AG10803 (cell line): Measurements from ENCODE around the gene L3MBTL4.

Experiments used
- DNase-seq: peaks from one replicate; pipeline ENCODE4 v3.0.0; 2010; ENCODE audit warnings: low read depth
- H3K4me3 ChIP-seq: 2 replicates; pipeline ENCODE4 v1.5.1; 2011; ENCODE audit warnings: mild to moderate bottlenecking, low read length, control low read depth
- TF ChIP-seq, protein P1 (sequence below): conservative IDR thresholded peaks from 2 replicates; pipeline ENCODE4 v1.5.1; 2011; ENCODE audit warnings: mild to moderate bottlenecking, low read length, control low read depth, inconsistent platforms

The L3MBTL4 gene

DNA sequence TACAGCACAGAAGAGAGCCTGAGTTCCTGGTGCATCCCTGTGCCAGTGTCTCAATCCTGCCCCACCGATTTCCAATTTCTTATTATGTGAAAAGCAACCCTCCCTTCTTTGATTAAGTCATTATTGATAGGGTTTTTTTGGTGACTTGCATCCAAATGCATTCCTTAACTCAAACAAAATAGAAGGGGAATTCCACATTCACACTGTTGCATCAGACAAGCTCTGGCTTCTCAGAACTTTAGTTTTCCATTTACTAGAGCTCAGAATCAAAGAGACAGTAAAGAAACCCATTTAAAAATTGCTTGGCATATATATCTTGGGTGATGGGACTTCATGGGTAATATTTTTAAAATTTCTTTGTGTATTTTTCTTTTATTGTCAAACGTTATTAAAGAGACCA is 505.6 kb downstream of the L3MBTL4 start:
- no peak overlapping the region for H3K4me3 ChIP-seq
- DNase-seq, result no peak
- TF ChIP-seq, protein P1, sequence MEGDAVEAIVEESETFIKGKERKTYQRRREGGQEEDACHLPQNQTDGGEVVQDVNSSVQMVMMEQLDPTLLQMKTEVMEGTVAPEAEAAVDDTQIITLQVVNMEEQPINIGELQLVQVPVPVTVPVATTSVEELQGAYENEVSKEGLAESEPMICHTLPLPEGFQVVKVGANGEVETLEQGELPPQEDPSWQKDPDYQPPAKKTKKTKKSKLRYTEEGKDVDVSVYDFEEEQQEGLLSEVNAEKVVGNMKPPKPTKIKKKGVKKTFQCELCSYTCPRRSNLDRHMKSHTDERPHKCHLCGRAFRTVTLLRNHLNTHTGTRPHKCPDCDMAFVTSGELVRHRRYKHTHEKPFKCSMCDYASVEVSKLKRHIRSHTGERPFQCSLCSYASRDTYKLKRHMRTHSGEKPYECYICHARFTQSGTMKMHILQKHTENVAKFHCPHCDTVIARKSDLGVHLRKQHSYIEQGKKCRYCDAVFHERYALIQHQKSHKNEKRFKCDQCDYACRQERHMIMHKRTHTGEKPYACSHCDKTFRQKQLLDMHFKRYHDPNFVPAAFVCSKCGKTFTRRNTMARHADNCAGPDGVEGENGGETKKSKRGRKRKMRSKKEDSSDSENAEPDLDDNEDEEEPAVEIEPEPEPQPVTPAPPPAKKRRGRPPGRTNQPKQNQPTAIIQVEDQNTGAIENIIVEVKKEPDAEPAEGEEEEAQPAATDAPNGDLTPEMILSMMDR, result no peak
